GM21723 (cell line): Measurements from ENCODE around the gene SIPA1L3.

Experiments
- ATAC-seq: cut with Tn5 transposase; IDR thresholded peaks from one replicate; pipeline ENCODE4 v1.9.1; 2021; ENCODE audit warnings: mild to moderate bottlenecking, moderate library complexity; ENCODE audit not compliant: unreplicated experiment

The SIPA1L3 gene

DNA sequence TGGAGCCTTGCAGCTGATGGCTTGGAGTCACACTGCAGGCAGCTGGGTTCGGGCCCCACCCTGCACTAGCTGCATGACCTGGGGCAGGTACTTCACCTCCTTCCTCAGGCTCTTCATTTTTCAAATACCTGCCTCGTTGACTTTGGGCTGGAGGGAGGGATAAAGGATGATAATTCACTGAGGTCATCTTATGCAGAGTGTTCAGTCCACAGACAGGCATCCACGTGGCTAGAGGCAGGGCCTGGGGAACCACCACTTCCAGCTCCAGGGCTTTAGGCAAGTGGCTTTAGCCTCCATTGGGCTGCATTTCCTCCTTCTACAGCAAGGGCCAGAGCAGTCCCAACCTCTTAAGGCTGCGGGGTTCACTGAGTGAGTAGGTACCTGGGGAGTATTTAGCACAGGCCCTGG lies 84.8 kb downstream of the SIPA1L3 start:
- ATAC-seq, result no peak

DNA sequence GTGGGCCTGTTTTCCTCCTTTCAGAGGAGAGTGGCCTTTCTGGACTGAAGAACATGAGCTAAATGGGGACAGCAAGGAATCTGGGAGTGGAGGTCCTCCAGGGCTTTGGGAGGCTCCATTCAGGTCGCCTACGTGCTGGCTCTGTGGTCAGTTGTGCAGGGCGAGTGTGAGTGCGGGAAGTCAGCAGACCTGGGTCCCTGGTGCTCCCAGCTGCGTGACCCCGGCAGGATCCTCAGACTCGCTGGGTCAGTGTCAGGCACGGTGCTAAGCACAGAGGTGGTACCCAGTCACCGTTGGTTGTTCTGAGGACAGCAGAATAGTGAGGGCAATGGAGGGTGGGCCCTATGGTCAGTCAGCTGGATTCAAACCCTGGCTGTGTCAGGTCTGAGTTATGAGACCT lies 85.8 kb downstream of the SIPA1L3 start:
- no peak for ATAC-seq

DNA sequence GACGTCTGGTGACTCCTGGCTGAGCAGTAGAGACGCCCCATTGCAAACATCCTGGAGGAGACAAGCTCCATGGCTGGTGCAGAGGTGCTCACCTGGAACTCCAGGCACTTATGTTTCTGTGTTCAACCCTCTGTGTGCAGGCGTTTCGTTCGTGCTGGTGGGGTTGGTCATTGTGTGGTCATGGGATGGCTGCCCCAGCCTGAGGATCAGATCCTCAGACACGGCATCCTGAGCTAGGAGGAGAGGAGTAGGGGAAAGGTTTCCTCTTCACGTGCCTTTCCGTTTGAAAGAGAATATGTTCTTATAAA lies 87.8 kb downstream of the SIPA1L3 start:
- no peak for ATAC-seq

DNA sequence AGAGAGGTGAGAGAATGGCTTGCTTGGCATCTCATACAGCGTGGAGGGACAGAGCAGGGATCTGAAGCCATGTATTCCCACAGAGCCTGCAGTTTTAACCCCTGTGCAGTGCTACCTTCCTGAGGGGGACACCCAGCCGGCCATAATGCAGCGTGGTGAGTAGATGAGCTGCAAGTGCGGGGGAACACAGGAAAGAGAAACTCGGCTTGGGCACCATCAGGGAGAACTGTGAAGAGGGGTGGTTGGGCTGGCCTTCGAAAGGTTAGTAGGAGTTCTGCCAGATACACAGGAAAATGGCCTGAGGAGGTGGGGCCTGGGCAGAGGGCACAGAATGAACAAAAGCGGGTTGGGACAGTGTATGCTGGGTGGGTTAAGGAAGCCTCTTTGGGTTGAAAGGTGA lies 88.3 kb downstream of the SIPA1L3 start:
- no peak for ATAC-seq

DNA sequence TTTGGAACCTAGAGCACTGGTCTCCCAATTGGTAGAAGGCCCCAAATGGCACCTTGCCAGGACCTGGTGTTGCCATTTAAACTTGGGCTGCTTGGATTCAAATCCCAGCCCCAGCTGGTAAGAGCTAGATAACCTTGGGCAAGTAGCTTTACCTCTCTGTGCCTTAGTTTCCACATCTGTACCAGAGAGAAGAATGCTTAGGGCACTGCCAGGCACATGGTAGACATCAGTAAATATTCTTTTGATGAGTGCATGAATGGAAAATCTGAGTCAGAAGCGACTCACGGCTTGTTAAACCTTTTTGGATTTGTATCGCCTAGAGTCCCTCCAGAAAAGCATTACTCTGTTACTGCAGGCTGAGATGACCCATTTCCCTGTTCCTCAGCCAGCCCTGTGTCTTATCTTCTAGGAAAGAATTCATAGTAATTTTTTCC lies 90.9 kb downstream of the SIPA1L3 start:
- no peak for ATAC-seq

DNA sequence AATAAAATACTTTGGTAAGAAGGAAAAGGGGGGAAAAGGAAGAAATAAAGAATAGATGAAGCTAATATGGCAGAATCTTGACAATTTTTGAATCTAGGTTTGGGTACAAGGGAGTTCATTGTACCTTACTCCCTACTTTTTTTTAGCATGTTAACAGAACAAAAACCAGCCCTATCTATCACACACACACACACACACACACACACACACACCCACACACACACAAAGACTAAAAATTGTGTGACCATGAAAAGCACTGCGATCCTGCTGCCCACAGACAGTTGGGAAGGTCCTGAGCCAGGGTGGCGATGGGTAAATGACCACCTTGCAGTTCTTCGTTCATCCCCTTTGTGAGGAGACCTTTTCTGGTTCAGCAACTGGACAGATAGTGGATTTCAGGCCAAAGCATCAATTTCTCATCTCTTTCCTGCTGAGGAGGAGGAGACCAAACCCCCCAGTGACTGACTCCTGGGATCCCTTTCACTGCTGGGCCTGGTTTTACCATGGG lies 91.8 kb downstream of the SIPA1L3 start:
- ATAC-seq, result no peak

DNA sequence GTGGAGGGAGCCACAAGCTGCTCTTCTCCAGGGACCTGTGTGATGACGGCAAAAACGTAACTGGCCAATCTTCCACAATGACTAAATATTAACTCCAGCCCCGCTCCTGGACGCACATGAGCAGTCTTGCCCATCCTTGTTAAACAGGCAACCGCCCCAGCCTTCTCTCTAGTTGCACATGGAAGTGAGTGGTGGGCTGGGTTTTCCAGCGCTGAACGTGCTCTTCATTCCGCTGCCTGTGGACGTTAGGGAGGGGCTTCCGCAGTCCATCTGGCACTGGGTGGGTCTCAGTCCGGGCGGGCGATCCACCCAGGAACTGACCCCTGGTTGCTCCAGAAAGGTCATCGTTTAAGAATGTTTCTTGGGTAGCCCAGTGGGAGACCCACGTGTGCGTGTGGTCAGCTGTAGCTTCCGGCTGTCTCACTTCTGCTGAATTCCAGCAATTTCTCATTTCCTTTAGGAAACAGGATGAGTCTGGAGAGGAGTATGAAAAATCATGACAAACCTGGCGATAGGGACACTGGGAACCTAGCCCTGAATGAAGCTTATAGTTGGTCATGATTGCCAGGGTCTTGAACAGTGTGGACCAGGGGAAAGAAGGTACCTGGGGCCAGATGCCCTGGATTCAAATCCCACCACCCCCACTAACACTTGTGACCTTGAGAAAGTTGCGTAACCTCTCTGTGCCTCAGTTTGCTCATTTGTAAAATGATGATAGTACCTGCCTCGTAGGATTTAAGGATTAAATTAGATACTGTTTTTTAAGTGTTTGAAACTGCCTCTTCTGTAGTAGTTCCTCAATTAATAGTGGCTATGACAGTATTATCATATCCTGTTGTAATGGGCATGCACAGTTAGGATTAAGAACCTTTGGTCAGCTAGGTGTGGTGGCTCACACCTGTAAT lies 92.6 kb downstream of the SIPA1L3 start:
- no peak for ATAC-seq

DNA sequence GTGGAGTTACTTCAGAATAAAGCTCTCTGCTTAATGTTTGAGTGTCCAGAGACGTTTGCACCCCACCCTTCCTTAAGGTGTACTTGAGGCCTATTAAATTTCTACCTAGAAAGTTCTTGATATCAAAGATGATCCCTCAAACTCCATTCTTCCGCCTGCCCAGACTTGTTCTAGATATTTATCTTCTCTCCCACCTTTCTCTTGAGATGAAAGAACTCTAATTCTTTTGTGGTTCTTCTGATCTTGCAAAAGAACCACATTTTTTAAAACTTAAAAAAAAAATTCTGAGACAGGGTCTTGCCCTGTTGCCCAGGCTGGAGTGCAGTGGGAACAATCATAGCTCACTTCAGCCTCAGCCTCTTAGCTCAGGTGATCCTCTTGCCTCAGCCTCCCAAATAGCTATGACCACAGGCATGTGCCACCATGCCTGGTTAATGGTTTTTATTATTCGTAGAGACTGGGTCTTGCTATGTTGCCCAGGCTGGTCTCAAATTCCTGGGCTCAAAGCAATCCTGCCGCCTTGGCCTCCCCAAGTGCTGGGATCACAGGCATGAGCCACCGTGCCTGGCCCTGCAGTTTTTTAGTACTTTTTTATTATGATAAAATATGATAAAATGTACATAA lies 94.3 kb downstream of the SIPA1L3 start:
- ATAC-seq, result no peak

DNA sequence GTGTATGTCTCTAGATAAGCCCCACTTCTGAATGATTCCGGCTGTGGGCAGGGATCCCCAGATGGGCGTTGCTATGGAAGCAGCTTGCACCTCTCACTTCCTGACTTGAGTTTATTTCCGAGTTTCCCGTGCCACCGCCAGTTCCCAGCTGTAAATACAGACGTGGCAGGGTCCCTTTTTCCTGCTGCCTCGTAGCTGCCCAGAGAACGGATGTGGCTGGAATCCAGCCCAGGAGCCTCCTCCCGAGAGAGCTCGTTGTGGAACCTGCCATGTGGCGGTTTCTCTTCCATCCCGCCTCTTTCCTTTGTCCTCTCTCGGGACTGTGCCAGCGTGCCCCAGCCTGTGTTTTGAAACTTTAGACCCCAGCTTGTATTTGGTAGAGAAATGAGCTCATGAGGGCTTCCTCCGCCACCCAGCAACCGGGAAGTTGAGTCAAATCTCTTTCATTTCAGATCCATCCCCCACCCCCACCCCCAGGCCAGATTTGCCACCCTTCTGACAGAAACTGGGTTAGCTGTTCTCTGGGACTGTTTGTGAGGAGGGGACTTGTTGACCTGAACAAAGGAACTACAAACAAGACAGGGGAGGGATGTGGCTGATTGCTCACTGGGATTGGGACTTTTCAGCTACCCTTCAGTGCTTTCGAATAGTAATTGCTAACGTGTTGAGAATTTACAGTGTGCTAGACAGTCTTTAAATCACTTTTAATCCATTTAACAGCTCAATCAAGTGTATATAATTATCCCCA lies 96.6 kb downstream of the SIPA1L3 start:
- ATAC-seq, result no peak

DNA sequence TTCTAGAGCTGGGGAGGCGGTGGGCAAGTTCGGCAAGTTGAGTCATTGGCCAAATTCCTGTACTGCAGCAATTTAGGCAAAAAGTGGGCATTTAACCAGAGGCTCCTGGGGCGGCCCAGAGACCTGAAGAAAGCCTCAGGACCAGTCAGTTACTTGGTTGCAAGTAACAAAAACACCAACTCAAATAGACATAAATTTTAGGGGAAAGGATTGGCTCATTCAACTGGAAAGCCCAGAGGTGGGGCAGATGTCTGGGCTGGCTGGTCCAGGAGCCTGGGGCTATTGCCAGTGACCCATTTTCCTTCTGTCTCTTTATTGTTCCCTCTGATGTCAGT lies 97.1 kb downstream of the SIPA1L3 start:
- no peak for ATAC-seq

DNA sequence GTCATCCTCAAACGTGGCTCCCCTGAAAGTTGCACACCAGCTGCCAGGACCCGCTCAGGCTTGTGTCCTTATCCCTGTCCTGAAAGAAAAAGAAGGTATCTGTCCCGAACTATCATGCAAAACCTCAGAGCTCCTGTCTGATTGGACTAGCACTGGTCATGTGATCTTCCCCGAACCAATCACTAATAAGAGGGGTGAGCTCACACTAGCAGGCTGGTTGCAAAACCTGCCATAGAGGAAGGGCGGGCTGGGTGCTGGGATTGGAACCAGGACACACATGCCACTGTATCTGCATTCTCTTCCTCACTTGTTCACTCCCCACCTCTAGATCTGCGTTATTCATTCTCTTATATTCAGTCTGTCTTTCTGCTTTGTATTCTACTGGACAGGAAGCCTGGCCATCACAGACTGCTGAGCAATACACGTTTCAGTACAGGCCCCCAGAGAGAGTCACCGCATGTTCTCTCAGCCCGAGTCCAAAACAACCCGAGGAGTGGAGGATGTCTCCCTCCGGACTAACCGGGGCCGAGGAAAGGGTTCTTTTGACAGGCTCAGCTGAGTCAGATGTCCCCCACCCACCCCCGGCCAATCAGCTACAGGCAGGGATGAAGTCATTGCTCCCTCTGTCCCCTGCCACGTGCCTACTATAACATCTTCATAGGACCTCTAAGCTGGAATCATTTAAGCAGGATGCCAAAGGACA lies 97.7 kb downstream of the SIPA1L3 start:
- peak; percentile 79 for ATAC-seq

DNA sequence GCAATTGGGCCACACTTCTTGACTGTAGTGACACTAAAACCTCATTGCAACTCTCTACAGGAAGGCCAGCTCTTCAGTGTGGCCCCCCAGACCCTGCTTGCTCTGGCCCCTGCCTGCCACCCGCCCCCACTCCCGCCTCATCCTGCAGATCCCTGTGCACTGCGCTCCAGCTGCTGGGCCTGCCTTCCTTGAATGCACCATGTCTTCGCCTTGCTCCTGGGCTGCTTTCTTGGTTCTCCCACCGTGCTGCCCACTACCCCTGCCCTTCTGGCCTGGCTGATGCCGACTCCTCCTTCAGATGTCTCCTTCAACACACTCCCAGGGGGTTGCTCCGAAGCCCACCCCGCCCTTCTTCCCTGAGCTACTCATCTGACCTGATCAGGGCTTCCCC lies 98.2 kb downstream of the SIPA1L3 start:
- ATAC-seq, result no peak

DNA sequence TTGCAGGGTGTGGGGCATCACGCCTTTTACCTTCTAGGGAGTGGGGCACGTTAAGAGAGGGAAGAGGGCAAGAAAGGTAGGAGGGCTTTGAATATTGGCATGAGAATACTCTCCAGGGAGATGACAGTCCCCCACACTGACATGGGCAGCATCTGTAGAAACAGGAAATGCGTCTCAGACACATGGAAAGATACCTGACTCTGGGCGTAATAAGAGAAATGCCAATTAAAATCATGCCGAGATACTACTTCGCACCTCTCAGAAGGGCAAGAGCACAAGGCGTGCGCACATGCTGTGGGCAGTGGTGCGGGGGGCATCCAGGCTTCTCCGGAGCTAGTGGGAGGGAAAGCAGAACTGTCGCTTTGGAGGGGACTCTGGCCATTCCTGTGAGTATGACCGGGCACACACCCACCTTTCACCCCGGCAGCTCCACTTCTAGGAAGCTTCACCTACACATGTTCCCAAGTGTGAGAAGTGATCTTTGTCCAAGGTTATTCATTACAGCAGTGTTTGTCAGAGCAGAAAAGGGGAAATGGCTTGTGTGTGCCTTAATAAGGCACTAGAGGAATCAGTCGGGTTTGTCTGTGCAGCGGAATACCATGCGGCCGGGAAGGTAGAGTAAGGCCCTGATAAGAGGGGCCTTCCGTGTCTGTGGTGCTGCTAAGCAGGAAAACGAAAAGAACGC lies 99.5 kb downstream of the SIPA1L3 start:
- no peak for ATAC-seq

DNA sequence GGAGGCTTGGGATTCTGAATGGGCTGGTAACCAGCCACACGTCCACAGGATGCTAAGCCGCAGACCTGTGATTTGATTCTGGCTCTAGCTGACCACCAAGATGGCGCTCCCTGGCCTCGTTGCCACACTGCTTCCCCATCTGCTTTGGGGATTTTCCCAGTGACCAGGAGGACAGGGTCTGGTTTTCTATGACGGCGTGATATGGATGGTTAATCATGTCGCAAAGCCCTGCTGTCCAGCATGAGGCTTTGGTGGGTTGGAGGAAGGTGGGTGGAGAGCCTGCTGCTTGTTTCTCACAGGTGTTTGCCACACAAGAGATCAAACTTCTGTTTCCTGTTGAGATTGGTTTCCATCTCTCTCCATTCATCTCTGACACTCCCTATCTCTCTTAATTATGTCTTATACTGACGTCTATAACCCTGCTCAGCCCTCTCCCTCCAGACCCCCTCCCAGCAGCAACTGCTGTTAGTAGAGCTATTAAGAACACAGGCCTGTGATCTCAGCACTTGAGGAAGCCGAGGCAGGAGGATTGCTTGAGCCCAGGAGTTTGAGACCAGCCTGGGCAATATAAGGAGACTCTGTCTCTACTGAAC lies 102.7 kb downstream of the SIPA1L3 start:
- no peak for ATAC-seq

DNA sequence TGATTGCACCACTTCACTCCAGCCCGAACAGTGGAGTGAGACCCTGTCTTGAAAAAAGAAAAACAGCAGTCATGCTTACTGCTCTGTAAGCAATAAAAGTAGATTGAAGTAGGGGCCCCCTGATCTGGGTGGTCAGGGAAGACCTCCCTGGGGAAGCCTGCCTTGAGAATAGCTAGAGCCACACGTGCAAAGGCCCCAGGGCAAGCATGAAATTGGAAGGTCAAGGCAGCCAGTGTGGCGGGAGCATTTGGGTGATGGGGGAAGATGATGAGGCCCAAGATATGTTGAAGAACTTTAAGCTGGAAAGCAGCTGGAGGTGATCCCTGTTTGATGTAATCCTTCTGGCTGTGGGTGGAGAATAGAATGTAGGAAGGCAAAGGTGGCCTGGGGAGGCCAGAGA lies 104.4 kb downstream of the SIPA1L3 start:
- ATAC-seq, result no peak

DNA sequence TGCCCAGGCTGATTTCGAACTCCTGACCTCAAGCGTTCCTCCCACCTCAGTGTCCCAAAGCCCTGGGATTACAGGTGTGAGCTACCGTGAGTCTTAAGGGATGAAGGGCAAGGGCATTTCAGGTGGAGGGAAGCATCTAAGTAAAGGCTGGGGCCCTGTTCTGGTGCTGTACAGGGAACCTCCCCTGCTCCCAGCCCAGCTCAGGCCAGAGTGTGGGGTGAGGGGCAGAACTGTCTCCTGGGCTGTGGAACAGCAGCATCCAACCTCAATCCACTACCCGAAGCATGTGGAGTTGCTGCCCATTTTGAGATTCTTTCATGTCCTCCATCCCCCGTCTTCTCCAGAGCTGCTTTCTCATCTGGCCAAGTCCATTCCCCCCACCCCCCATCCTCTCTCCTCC lies 105.3 kb downstream of the SIPA1L3 start:
- no peak for ATAC-seq

DNA sequence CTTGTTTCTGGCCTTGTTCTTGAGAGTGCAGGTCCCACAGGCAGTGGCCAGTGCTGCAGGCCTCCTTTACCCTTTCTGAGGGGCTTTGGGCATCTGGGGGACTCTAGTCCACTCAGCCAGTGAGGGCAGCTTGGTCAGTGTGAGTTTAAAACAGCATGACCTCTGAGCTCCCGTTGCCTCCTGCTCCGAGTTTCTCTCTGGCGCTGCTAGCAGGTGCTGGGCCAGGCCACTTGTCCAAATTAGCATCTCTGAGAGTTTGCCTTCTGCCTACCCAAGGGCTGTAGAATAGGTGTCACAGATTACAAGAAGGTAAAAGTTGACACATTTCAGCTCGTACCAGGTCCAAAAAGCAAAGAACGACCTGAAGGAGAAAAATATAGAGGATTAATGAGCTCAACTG lies 105.9 kb downstream of the SIPA1L3 start:
- no peak for ATAC-seq

DNA sequence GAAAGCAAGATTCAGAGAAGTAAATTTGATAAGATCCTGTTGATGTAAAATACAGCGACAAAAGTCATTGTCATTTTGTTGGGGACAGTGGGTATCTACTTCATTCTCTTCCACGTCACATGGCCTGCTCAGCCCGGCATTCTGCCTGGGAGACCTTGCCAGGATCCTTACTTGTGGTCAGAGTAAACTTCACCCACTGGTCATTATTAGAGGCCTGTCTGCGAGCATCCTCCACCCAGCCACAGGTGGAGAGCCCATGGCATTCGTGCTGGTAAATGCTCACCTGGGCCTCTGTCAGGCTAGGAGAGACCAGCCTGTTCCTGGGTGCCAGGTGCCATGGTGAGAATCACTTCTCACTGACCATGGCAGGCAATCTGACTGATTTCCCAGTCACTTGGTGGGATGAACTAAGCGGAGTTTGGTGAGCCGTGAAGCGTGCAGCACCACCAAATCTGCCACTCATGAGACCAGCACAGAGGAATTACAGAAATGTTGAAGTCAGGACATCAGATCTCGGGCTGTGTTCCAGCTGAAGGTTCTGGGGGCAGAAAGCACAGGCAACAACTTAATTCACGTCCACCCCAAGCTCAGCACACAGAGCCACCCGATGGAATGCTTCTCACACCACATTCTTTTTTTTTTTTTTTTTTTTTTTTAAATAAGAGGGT lies 107.0 kb downstream of the SIPA1L3 start:
- no peak for ATAC-seq

DNA sequence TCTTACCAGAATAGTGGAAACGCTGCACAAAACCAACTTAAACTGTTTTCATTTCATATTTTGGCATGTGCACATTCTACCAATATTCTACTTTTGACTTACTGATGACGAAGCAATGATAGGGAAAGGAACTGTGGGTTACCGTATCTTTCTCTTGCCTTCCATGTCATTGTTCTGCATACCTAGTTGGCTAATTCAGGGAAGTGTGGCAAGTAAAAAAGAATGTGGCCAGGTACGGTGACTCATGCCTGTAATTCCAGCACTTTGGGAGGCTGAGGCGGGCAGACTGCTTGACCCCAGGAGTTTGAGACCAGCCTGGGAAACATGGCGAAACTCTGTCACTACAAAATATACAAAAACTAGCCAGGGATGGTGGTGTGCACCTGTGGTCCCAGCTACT lies 108.2 kb downstream of the SIPA1L3 start:
- no peak for ATAC-seq

DNA sequence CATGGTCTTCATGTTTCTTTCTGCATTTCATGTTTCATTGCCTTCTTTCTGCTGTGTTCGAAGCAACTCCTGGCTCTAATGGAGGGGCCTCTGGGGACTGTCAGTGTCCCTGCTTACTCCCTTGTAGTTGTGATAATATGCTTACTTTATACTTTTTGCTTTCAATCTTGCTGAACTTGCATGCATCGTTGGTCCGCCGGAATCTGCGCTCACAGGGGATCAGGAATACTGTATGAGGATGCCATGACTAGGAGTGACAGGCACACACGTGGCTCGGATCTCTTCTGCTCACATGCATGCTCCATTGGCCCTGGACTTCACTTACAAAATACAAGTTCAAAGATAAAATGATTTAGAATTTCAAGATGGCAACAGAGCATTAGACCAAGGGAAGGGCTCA lies 108.8 kb downstream of the SIPA1L3 start:
- ATAC-seq, result no peak
